Sigmoid colon (tissue), 7 donors: ENCODE results near the gene TMEM30A. TPM values are rescaled to one million over a fixed set of nuclear protein-coding genes. Genes with fewer than 3 reads are reported as not detected.

Experiments used
- DNase-seq: peaks from one replicate; pipeline ENCODE4 v3.0.0-alpha.2; 2019
- H3K27ac ChIP-seq, 4 donors: fragments of 200-600 bp; sonication (generic); one replicate each; pipeline ENCODE4 v1.5.1; 2016 to 2019; ENCODE audit warnings: mild to moderate bottlenecking in 1 of 4
- H3K27me3 ChIP-seq, 3 donors: fragments of 200-600 bp; sonication (generic); one replicate each; pipeline ENCODE4 v1.5.1; 2019; ENCODE audit warnings: mild to moderate bottlenecking in 1 of 3
- H3K36me3 ChIP-seq, 4 donors: fragments of 200-600 bp; sonication (generic); one replicate each; pipeline ENCODE4 v1.5.1; 2016 to 2019
- H3K4me1 ChIP-seq, 4 donors: fragments of 200-600 bp; sonication (generic); one replicate each; pipeline ENCODE4 v1.5.1; 2017 to 2019
- H3K4me3 ChIP-seq, 4 donors: fragments of 200-600 bp; sonication (generic); one replicate each; pipeline ENCODE4 v1.5.1; 2017 to 2019; ENCODE audit warnings: mild to moderate bottlenecking in 2 of 4, moderate library complexity in 1 of 4
- H3K9me3 ChIP-seq, 4 donors: fragments of 200-600 bp in 3 of 4; sonication (generic) in 3 of 4; one replicate each; pipeline versions ENCODE4 v1.5.1 to v1.6.1; 2013 to 2019
- EP300 ChIP-seq, 4 donors: sonication (generic); formaldehyde crosslinking; IDR thresholded peaks; one replicate each; pipeline ENCODE4 v1.6.1; 2017; ENCODE audit warnings: antibody characterized with exemption in 4 of 4
- POLR2A ChIP-seq, 2 donors: fragments of 450-650 bp; IDR thresholded peaks; one replicate each; pipeline ENCODE4 v1.6.1; 2016; ENCODE audit warnings: antibody characterized with exemption in 2 of 2, mild to moderate bottlenecking in 2 of 2, moderate library complexity in 2 of 2
- POLR2AphosphoS5 ChIP-seq, 4 donors: sonication (generic); formaldehyde crosslinking; IDR thresholded peaks; one replicate each; pipeline ENCODE4 v1.6.1; 2017; ENCODE audit warnings: antibody characterized with exemption in 4 of 4
- WGBS, 2 donors: extraction: QIAGEN DNeasy Blood & Tissue Kit; methylation state at CpG; one replicate each; pipeline ENCODE4 v1.1.7; 2013; 5-methylcytosine and 5-hydroxymethylcytosine counted together
- intact Hi-C: fragments of 100-400 bp; cut with DNase I; formaldehyde crosslinking; loops from one replicate; pipeline ENCODE4 v1.15.1; 2023
- polyA plus RNA-seq, 3 donors: library from polyadenylated mRNA; stranded (reverse); fragments of 200-250 nt; gene quantifications; one replicate each; pipeline ENCODE4 v1.2.3, GENCODE V29; 2013
- total RNA-seq, 4 donors: library from RNA; depleted of rRNA; stranded (reverse); fragments of >200 nt; gene quantifications; one replicate each; pipeline ENCODE4 v1.1.0, GENCODE V29; 2016
- TF ChIP-seq, protein P1 (sequence below), 4 experiments: fragments of 450-650 bp in 3 of 4; fragments of 200-600 bp in 1 of 4; IDR thresholded peaks; one replicate each; pipeline ENCODE4 v1.5.1; 2016 to 2019; ENCODE audit warnings: antibody characterized with exemption in 4 of 4, mild to moderate bottlenecking in 3 of 4, moderate library complexity in 2 of 4
- donor health status: healthy with polysubstance abuse.
- donor health status: Bipolar disorder and iron deficiency.
- donor health status: healthy.

TMEM30A gene
- total and polyA plus RNA-seq, 7 donors: 10.8 to 95.6 (median 69.5) TPM

DNA sequence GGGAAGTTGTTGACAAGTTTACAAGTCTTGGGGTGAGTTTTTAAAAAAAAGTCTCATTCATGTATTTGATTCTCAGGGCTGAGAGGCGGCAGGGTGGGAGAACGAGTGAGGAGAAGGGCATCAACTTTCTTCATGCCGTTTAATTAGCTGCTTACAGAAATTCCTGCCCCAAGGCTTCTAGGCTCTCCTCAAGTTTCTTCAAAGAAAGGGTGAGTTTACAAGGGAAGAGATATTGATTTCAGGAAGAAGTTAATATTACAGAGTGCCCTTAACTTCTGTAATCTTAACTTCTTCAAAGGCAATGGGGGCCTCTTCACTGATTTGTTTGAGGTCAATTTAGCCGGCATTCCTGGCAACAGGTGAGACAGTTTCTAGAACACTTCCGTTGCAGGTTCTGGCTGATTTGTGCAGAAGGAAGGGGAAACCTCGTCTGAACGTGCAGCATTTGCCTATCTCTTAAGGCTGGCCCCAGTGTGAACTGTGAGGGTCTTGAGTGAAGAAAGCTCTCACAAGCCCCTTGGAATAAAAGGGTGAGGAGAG lies 75.3 kb downstream of the TMEM30A start:
- Histone ChIP-seq H3K36me3 (no peaks in the 10 kb centered on the region), H3K4me1 (peaks cover 0 to 35% (median 8%) of the 10 kb centered on the region in 4 donors), H3K4me3 (no peak overlapping the region), H3K27me3 (no peaks in the 10 kb centered on the region), H3K9me3 (no peaks in the 10 kb centered on the region), H3K27ac (peak overlapping the region in 1 of 4 donors; percentile 65)
- TF ChIP-seq, protein P1, sequence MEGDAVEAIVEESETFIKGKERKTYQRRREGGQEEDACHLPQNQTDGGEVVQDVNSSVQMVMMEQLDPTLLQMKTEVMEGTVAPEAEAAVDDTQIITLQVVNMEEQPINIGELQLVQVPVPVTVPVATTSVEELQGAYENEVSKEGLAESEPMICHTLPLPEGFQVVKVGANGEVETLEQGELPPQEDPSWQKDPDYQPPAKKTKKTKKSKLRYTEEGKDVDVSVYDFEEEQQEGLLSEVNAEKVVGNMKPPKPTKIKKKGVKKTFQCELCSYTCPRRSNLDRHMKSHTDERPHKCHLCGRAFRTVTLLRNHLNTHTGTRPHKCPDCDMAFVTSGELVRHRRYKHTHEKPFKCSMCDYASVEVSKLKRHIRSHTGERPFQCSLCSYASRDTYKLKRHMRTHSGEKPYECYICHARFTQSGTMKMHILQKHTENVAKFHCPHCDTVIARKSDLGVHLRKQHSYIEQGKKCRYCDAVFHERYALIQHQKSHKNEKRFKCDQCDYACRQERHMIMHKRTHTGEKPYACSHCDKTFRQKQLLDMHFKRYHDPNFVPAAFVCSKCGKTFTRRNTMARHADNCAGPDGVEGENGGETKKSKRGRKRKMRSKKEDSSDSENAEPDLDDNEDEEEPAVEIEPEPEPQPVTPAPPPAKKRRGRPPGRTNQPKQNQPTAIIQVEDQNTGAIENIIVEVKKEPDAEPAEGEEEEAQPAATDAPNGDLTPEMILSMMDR (IDR thresholded peaks at IDR 0.05): peak in 1 of 4 experiments; percentile 16
- no peak for TF ChIP-seq EP300 (IDR thresholded peaks at IDR 0.05)
- TF ChIP-seq POLR2AphosphoS5 (IDR thresholded peaks at IDR 0.05): no peak
- DNase-seq: no peak
- intact Hi-C loops: loop anchor here (1.0 to 10.0 kb wide), 3 partner anchors 800 to 1554 kb away; partner anchors contain the start of gene SLC17A5
- 26 to 34% methylated on average over 7 of the region's 7 CpGs for WGBS, 2 donors

DNA sequence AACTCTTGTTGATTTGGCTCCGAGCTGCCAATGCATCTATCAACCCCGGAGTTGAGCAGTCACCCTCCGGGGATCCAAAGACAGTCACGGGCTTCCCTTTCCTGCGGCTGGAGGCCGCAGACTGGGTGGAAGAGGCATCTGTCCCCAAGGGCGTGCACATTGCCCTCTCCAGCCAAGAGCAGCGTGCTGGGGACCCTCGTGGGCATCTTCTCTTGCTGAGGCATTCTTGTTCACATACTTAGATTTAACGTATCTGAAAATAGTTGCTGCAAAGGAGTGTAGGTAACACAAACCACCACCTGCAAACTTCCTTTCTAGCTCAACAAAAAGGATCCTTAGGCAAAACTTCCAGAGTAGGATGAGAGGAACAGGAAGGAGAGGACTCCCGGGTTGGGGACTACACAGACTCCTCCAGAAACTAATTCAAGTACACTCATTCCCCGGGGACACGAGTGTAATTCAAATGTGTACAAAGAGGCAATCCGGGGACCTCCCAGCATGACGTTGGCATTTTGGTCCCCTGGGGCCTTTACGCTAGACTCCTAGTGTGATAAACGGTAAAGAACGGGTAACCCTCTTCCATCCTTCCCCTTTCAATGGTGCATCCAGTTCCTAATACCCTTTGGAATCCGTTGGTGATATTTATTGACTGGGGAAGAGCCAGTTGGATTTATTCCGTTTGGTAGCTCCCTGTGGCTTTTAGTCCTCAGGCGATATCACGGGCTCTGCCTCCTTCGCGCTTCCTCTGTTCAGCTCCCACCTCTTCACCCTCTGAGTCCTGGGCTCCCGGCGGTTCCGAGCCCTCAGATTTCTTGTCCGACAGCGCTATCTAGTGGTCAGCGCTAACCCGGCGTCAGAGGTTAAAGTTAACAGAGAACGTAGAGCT lies 76.1 kb downstream of the TMEM30A start:
- Histone ChIP-seq H3K9me3 (no peaks in the 10 kb centered on the region), H3K27me3 (no peaks in the 10 kb centered on the region), H3K36me3 (no peaks in the 10 kb centered on the region), H3K27ac (peak overlapping the region; percentile 7 to 65 (median 40)), H3K4me3 (peak overlapping the region in 1 of 4 donors; percentile 29), H3K4me1 (peaks cover 0 to 40% (median 12%) of the 10 kb centered on the region in 4 donors)
- intact Hi-C loops: loop anchor here (1.0 to 10.0 kb wide), 3 partner anchors 799 to 1554 kb away; partner anchors contain the start of gene SLC17A5
- DNase-seq: peak; percentile 93
- TF ChIP-seq POLR2A (IDR thresholded peaks at IDR 0.05) (no peak), POLR2AphosphoS5 (IDR thresholded peaks at IDR 0.05) (no peak), EP300 (IDR thresholded peaks at IDR 0.05) (no peak)
- TF ChIP-seq, protein P1 (IDR thresholded peaks at IDR 0.05): peak; percentile 74 to 87 (median 82)
- 8% methylated on average over 33 of the region's 33 CpGs for WGBS, 2 donors

DNA sequence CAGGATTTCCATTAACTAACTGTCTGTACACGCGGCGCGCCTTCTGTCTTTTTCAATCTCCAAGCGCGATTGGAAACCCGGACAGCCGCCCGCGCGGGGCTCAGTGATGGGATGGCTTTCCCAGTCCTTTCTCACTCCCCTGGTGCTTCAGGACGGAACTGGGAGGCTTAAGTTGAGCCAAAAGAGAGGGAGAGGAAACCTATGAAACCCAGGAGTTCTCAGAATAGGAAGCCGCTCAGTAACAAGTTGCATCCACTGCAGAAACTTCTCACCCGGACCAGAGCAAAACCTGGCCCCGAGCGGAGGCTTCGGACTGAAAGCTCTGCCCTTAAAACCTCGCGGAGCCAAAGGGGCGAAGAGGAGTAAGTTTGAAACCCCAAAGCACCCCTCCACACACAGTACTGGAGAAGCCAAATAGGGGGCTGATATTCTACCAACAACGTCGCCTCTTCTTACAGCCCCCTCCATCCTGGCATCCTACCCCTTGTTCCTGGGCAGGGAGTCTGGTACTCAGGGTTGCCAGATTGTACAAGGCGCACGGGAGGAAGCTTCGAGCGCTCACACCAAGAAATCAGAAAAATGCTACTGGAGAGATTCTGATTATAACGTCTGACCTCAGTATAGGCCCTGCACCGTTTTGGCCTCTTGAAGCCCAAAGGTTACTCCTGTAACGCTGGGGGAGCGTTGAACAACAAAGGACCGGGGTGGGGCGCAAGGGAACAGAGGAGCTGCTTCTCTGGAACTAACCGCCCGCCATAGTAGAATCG lies 77.8 kb downstream of the TMEM30A start:
- Histone ChIP-seq H3K9me3 (no peaks in the 10 kb centered on the region), H3K4me3 (peak overlapping the region; percentile 54 to 84 (median 66)), H3K36me3 (no peaks in the 10 kb centered on the region), H3K4me1 (peaks cover 0 to 49% (median 29%) of the 10 kb centered on the region in 4 donors), H3K27me3 (no peaks in the 10 kb centered on the region), H3K27ac (peak overlapping the region; percentile 80 to 97 (median 92))
- no peak for TF ChIP-seq POLR2A (IDR thresholded peaks at IDR 0.05)
- TF ChIP-seq, protein P1 (IDR thresholded peaks at IDR 0.05): peak in 1 of 4 experiments; percentile 12
- intact Hi-C loops: loop anchor here (2.0 to 10.0 kb wide), 2 partner anchors 108 to 1552 kb away; partner anchors contain the start of gene SLC17A5
- WGBS, 2 donors: 12 to 17% methylated on average over 35 of the region's 35 CpGs
- DNase-seq: peak; percentile 79

DNA sequence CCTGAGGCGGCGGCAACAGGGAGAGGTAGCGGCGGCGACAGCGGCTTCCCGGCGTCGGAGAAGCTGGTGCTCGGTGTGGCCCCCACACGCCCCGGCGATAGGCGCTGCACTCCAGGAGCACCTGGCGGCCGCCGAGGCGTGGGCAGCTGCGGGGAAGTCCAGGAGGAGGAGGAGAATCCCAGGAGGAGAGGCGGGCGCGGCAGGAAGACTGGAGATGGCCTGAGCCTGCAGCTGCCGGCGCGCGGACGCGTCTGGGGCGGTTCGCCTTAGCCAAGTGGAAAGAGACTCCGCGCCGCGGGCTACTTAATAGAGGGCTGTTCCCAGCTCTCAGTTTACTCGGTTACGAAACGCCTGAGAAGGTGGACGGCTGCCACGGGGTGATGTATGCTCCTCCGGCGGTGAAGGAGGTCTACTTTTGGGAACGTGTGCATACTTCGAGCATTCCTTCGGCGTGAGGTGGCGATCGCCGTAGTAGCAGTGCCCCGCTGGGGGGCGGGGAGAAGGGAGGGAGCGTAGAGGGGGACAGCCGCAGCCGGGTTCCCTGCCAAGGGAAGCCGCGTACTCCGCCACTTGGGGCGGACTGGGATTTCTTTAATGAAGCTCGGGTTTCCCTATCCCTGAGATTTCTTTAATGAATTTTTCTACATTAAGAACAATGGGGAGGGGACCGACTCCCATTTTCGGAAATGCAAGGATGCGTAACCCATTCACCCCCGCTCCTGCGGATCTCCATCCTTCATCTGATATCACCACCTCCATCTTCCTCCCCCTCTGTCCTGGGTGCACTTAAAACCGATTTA lies 78.6 kb downstream of the TMEM30A start, which contains the start of gene COL12A1:
TSS of gene COL12A1 (minus strand) at position 278 of the 800 bp plus-strand sequence. CDS start 3,261 bp downstream, outside the sequence.
- Histone ChIP-seq H3K27ac (peak within 1 kb of the TSS; percentile 80 to 97 (median 92)), H3K9me3 (no peaks in the 10 kb centered on the region), H3K27me3 (no peaks in the 10 kb centered on the region), H3K4me1 (peaks cover 0 to 51% (median 34%) of the 10 kb centered on the region in 4 donors), H3K4me3 (peak within 1 kb of the TSS; percentile 54 to 84 (median 66)), H3K36me3 (no peaks in the 10 kb centered on the region)
- 2% methylated on average over 64 of the region's 64 CpGs for WGBS, 2 donors
- TF ChIP-seq, protein P1 (IDR thresholded peaks at IDR 0.05): peak in 1 of 4 experiments; percentile 10
- peak in 1 of 4 donors; percentile 34 for TF ChIP-seq EP300 (IDR thresholded peaks at IDR 0.05)
- TF ChIP-seq POLR2A (IDR thresholded peaks at IDR 0.05): peak; percentile 49 to 54
- TF ChIP-seq POLR2AphosphoS5 (IDR thresholded peaks at IDR 0.05): peak; percentile 77 to 90 (median 82)
- intact Hi-C loops: loop anchor here (2.0 to 10.0 kb wide), 5 partner anchors 107 to 1551 kb away; partner anchors contain the start of gene SLC17A5
- peak; percentile 99 for DNase-seq
